Lower lobe of right lung (tissue), 2 donors: ENCODE measurements around the gene NABP2. TPM values are rescaled to one million over a fixed set of nuclear protein-coding genes. Genes with fewer than 3 reads are reported as not detected.
"Not testable (repeated sequence)": the region's sequence is repeated elsewhere in the genome, so short reads cannot be mapped to it uniquely, and the experiment has no call there.

Experiments
- ATAC-seq, 2 donors: fragments of 200-7000 bp; cut with Tn5 transposase; one replicate each; pipeline ENCODE4 v1.9.1; 2020 to 2022; ENCODE audit warnings: mild to moderate bottlenecking in 2 of 2, moderate library complexity in 2 of 2
- DNase-seq: peaks from one replicate; pipeline ENCODE4 v3.0.0-alpha.2; 2020
- H3K27ac ChIP-seq: fragments of 200-600 bp; one replicate; pipeline ENCODE4 v1.8.0; 2022
- H3K27me3 ChIP-seq: fragments of 200-600 bp; one replicate; pipeline ENCODE4 v1.8.0; 2022; ENCODE audit warnings: low read depth
- H3K36me3 ChIP-seq: fragments of 200-600 bp; one replicate; pipeline ENCODE4 v1.8.0; 2022; ENCODE audit warnings: mild to moderate bottlenecking
- H3K4me1 ChIP-seq: fragments of 200-600 bp; one replicate; pipeline ENCODE4 v1.8.0; 2022
- H3K4me3 ChIP-seq: fragments of 200-600 bp; one replicate; pipeline ENCODE4 v1.8.0; 2022; ENCODE audit warnings: mild to moderate bottlenecking
- H3K9me3 ChIP-seq: fragments of 200-600 bp; one replicate; pipeline ENCODE4 v1.8.0; 2022
- intact Hi-C: fragments of 100-400 bp; cut with DNase I; formaldehyde crosslinking; loops from one replicate; pipeline ENCODE4 v1.11.0; 2022
- total RNA-seq: library from RNA; stranded (reverse); fragmentation: NEBNext Ultra II Directional; extraction: Animal tissue kit (Norgen Biotek cat#: 25700); gene quantifications from one replicate; pipeline ENCODE4 v1.2.1, GENCODE V29; 2021
- TF ChIP-seq, protein P1 (sequence below): fragments of 200-600 bp; IDR thresholded peaks from one replicate; pipeline ENCODE4 v1.8.0; 2022; ENCODE audit warnings: antibody characterized with exemption, mild to moderate bottlenecking
- donor health status: DM: no; HTN: yes; CAD: no; lungs with severe emphysema.

NABP2 gene
- total RNA-seq, 1 donor from 2014 or later: 20.9 TPM

DNA sequence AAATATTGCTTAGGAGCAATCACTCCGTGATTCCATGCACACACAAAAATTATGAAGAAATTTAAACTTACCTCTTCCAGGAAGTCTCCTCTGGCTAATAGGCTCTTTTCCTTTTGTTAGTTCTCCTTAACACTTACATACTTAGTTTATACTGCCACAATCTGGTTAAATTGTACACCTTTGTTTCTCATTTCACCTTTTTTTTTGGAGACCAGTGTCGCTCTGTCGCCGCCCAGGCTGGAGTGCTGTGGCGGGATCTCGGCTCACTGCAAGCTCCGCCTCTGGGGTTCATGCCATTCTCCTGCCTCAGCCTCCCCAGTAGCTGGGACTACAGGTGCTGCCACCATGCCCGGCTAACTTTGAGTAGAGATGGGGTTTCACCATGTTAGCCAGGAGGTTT, 36.2 kb downstream of the NABP2 start:
- no peak for DNase-seq
- Histone ChIP-seq H3K27ac (no peak overlapping the region), H3K9me3 (no peaks in the 10 kb centered on the region), H3K36me3 (peaks cover 13% of the 10 kb centered on the region), H3K4me1 (peaks cover 30% of the 10 kb centered on the region), H3K27me3 (no peaks in the 10 kb centered on the region), H3K4me3 (no peak overlapping the region)
- no peak for ATAC-seq
- intact Hi-C loops: no loop called here
- TF ChIP-seq, protein P1, sequence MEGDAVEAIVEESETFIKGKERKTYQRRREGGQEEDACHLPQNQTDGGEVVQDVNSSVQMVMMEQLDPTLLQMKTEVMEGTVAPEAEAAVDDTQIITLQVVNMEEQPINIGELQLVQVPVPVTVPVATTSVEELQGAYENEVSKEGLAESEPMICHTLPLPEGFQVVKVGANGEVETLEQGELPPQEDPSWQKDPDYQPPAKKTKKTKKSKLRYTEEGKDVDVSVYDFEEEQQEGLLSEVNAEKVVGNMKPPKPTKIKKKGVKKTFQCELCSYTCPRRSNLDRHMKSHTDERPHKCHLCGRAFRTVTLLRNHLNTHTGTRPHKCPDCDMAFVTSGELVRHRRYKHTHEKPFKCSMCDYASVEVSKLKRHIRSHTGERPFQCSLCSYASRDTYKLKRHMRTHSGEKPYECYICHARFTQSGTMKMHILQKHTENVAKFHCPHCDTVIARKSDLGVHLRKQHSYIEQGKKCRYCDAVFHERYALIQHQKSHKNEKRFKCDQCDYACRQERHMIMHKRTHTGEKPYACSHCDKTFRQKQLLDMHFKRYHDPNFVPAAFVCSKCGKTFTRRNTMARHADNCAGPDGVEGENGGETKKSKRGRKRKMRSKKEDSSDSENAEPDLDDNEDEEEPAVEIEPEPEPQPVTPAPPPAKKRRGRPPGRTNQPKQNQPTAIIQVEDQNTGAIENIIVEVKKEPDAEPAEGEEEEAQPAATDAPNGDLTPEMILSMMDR: no peak

DNA sequence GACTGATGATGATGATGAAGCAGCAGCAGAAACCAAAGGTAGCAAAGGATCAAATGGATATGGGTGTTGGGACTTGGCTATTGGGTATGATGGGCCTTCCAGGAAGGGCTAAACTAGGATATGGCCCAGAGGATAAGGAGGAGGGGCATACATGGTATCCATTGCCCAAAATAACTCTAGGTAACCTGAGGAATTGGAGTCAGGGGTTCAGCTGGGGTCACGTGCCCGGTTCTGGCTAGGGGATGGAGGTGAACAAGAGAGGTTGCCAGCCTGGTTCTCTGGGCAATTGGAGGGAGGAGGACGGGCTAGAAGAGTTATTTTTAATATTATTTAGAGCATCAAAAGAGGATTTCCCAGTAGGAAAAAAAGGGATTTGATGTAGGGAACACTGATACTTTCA, 36.8 kb downstream of the NABP2 start:
- peaks cover 7% of the 10 kb centered on the region for H3K36me3 ChIP-seq
- ATAC-seq (no peak), DNase-seq (no peak)
- no peak overlapping the region for H3K27ac ChIP-seq
- intact Hi-C loops: no loop called here
- TF ChIP-seq, protein P1: no peak
- H3K27me3 ChIP-seq: no peaks in the 10 kb centered on the region
- no peak overlapping the region for H3K4me3 ChIP-seq
- H3K9me3 ChIP-seq: no peaks in the 10 kb centered on the region
- peaks cover 27% of the 10 kb centered on the region for H3K4me1 ChIP-seq

DNA sequence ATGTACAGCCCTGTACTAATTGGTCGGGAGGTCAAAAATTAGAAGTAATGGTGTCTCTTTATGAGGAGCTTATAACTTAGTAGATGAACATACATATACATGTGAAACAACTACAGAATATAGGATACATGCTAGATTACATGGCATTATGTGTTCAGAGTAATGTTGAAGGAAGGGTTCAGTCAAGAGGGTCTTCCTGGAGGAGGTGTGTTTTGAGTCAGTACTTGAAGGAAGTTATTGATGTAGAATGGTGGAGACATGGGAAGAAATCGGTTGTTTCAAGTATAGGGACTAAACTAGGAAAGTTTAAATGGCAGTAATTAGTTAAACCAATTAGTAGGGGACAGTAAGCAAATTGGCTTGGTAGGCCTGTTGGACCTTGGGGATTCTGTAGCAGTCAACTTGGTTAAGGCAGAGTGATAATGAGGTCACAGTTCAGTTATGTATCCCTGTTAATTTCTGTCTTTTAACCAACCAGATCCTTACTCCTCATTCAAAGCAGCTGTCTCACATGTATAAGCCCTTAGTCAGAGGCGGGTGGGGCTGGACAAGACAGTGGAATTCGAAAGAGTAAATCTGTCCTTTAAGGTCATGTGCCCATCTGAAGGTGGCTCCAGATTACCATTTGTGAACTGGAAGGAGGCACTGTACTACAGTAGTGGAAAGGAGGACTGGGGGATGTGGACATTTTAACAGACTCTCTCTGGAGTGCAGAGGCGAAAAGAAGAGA, 37.5 kb downstream of the NABP2 start:
- H3K4me1 ChIP-seq: peaks cover 26% of the 10 kb centered on the region
- H3K9me3 ChIP-seq: no peaks in the 10 kb centered on the region
- no peaks in the 10 kb centered on the region for H3K27me3 ChIP-seq
- ATAC-seq: no peak
- H3K36me3 ChIP-seq: peaks cover under 1% of the 10 kb centered on the region
- no peak overlapping the region for H3K27ac ChIP-seq
- TF ChIP-seq, protein P1: no peak
- no peak for DNase-seq
- intact Hi-C loops: no loop called here
- H3K4me3 ChIP-seq: no peak overlapping the region

DNA sequence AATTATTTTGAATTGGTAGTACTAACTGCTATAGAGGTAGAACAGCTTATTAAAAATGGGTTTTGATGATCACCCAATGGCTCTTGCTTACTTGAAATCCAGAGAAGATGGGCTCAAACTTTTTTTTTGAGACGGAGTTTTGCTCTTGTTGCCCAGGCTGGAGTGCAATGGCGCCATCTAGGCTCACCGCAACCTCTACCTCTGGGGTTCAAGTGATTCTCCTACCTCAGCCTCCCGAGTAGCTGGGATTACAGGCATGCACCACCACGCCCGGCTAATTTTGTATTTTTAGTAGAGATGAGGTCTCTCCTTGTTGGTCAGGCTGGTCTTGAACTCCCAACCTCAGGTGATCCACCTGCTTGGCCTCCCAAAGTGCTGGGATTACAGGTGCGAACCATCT, 38.8 kb downstream of the NABP2 start:
- H3K4me3 ChIP-seq, intact Hi-C loops, ATAC-seq, H3K9me3 ChIP-seq, H3K36me3 ChIP-seq, DNase-seq, H3K27ac ChIP-seq, H3K27me3 ChIP-seq: not testable (repeated sequence)
- peaks cover 24% of the 10 kb centered on the region for H3K4me1 ChIP-seq

DNA sequence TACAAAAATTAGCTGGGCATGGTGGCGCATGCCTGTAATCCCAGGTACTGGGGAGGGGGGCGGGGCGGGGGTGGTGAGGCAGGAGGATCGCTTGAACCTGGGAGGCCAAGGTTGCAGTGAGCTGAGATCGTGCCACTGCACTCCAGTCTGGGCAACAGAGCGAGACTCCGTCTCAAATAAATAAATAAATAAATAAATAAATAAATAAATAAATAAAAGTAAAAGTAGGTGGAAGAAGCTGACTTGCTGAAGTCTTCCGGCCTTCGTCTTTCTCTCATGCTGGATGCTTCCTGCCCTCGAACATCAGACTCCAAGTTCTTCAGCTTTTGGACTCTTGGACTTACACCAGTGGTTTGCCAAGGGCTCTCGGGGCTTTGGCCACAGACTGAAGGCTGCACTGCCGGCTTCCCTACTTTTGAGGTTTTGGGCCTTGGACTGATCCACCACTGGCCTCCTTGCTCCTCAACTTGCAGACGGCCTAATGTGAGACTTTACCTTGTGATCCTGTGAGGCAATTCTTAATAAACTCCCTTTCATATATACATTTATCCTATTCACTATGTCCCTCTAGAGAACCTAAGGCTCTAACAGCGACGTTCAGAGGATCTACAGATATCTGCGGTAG, 42.0 kb downstream of the NABP2 start:
- DNase-seq, intact Hi-C loops, H3K27me3 ChIP-seq, H3K9me3 ChIP-seq: not testable (repeated sequence)
- peak overlapping the region; percentile 93 for H3K27ac ChIP-seq
- peak overlapping the region; percentile 67 for H3K4me3 ChIP-seq
- peaks cover 24% of the 10 kb centered on the region for H3K36me3 ChIP-seq
- peak in 1 of 2 donors; percentile 2 for ATAC-seq
- peaks cover 18% of the 10 kb centered on the region for H3K4me1 ChIP-seq

DNA sequence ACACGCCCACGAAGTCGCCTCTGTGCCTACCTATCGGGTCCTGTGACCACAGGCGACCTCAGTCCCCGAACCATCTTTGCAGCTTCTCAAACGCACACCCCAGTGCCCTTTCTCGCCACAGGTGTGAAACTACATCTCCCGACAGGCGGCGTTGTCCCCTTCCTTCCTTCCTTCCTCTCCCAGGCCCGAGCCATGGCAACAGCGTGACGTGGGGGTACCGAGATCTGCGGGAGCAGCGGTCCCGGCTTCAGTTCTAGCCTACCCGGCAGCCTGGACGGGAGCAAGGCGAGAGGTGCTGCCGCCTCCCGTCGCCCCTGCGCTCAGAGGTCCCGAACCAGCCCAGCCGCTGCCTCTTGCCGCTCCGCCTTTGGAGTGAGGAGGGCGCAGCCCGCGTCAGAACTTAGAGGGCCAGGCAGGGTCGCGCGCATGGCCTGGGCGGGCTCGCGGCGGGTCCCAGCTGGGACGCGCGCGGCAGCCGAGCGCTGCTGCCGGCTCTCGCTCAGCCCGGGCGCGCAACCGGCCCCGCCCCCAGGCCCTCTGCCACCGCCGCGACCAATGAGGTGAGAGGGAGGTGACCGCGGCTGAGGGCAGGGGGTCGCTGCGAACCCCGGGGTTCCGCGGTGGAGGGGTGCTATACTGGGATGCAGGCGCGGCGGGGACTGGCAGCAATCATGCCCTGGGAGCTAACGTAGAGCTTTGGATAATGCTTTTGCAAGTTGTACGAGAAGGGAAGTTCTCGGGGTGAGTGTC, 42.7 kb downstream of the NABP2 start, which contains the start of gene COQ10A:
Gene COQ10A (plus strand): TSS at position 250 of the 750 bp plus-strand sequence. CDS start 177 bp downstream, at position 427.
- peak; percentile 98 for ATAC-seq
- intact Hi-C loops: no loop called here
- H3K4me3 ChIP-seq: peak within 1 kb of the TSS; percentile 67
- peak; percentile 93 for DNase-seq
- H3K27me3 ChIP-seq: no peaks in the 10 kb centered on the region
- TF ChIP-seq, protein P1: peak; percentile 50
- peak within 1 kb of the TSS; percentile 93 for H3K27ac ChIP-seq
- peaks cover 30% of the 10 kb centered on the region for H3K36me3 ChIP-seq
- no peaks in the 10 kb centered on the region for H3K9me3 ChIP-seq
- H3K4me1 ChIP-seq: peaks cover 18% of the 10 kb centered on the region
